GM12875 (cell line): ENCODE measurements around the gene ANKS1A.

Experiments used
- H3K4me3 ChIP-seq: one replicate; pipeline ENCODE4 v1.5.1; 2011; ENCODE audit warnings: low read depth, low read length, control low read depth
- TF ChIP-seq, protein P1 (sequence below): IDR thresholded peaks from 2 replicates; pipeline ENCODE4 v1.5.1; 2011; ENCODE audit warnings: low read depth, mild to moderate bottlenecking, control low read depth, inconsistent platforms, low read length, moderate library complexity, borderline replicate concordance; ENCODE audit not compliant: insufficient read depth

The ANKS1A gene

DNA sequence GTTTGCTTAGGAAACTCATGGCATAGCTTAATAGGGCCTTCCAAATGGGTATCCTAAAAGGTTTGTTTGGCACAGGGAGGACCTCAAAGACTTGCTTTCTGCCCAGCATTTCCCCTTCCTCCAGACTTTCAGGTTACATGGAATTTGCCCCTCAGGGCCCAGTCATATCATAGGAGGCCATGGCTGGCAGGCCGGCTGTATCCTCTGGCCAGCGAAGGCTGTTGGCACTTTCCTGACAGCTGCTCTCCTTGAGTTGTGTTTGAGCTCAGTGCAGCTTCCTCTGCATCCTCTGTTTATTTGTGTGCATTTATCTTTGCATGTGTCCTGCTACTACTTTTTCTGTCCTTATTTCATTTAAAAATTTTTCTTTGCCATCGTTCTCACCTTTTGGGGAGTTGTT is 90.9 kb downstream of the ANKS1A start:
- no peak overlapping the region for H3K4me3 ChIP-seq
- TF ChIP-seq, protein P1, sequence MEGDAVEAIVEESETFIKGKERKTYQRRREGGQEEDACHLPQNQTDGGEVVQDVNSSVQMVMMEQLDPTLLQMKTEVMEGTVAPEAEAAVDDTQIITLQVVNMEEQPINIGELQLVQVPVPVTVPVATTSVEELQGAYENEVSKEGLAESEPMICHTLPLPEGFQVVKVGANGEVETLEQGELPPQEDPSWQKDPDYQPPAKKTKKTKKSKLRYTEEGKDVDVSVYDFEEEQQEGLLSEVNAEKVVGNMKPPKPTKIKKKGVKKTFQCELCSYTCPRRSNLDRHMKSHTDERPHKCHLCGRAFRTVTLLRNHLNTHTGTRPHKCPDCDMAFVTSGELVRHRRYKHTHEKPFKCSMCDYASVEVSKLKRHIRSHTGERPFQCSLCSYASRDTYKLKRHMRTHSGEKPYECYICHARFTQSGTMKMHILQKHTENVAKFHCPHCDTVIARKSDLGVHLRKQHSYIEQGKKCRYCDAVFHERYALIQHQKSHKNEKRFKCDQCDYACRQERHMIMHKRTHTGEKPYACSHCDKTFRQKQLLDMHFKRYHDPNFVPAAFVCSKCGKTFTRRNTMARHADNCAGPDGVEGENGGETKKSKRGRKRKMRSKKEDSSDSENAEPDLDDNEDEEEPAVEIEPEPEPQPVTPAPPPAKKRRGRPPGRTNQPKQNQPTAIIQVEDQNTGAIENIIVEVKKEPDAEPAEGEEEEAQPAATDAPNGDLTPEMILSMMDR: no peak

DNA sequence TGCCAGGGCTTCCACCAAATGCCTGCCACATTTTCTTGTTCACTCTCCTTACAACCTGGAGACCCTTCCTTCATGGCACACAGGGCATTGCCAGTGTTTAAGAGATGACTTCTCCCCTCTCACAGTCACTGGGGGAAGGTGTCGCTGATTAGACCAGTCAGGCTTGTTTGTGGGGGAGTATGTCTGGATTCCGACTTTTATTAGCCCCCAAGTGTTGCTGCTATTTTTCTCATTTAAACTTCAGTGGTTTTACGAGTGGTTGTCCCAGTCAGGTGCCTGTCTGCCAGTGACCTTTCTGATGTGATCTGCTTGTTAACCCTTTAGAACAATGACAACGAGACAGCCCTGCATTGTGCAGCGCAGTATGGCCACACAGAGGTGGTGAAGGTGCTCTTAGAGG is 92.3 kb downstream of the ANKS1A start:
- TF ChIP-seq, protein P1: no peak
- no peak overlapping the region for H3K4me3 ChIP-seq

DNA sequence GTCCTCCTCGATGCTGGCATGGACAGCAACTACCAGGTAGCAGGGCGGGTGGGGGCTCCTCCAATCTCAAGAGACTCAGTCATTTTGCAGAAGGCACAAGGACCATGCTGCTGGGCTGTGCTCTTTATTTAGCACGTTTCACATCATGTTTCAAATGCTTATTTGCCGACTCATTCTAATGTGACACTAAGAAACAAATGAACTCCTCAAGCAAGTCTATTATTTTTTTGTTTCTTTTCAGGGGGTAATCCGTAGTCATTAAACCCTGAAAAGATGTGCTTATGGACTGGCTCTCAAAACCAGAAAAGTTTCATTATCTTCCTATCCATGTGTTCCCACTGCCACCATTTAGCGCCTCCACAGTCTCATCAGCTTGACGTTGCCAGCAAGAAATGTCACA is 92.9 kb downstream of the ANKS1A start:
- H3K4me3 ChIP-seq: no peak overlapping the region
- TF ChIP-seq, protein P1: no peak

DNA sequence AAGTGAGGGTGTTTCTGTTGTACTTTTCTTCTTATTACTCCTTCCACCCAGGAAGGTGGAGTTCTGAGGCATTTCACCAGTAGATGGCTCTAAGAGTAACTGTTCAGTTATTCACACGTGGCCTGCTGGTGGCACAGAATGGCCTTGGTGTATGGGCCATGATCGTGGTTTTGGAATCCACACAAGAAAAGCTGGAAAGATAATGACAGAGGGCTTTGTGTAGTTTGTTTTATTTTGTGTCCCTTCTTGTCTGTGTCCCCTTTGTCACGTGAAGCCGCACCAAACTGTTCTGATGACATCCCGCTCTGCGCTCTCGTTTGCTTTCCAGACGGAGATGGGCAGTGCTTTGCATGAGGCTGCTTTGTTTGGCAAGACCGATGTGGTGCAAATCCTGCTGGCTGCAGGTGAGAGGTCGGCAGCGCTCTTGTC is 93.4 kb downstream of the ANKS1A start:
- TF ChIP-seq, protein P1: no peak

DNA sequence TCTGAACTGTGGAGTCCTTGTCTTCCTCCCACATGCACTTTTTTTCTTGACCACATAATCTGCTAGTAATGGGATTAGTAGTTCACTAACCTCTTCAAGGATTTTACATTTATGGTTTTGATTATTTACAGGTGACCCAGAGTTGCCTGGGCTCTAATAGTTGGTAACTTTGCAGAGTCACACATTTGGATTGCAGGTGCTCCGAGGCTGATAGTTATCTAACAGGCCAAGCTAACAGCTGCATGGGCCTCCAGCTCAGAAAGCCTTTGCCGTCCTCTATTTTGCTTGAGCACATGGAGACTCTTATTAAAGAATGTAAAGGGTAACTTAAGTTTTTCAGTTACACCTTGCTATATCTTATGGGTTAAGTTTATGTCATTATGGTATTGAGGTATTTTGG is 95.4 kb downstream of the ANKS1A start:
- TF ChIP-seq, protein P1: no peak
- H3K4me3 ChIP-seq: no peak overlapping the region

More for the DNA sequence above, 93.4 kb downstream of the ANKS1A start:
- no peak overlapping the region for H3K4me3 ChIP-seq

- TF ChIP-seq, protein P1: no peak
- H3K4me3 ChIP-seq: no peak overlapping the region
Measured at GRCh38 chr6:34985236-34985635, 96.2 kb downstream of the ANKS1A start.

- TF ChIP-seq, protein P1: peak; percentile 58
- H3K4me3 ChIP-seq: no peak overlapping the region
Measured at GRCh38 chr6:34986845-34987246, 97.8 kb downstream of the ANKS1A start.
